GM23338 (cell line): ENCODE measurements around the gene NME9. TPM values are rescaled to one million over a fixed set of nuclear protein-coding genes. Genes with fewer than 3 reads are reported as not detected.

ENCODE experiments used
- ATAC-seq: fragments of 200-7000 bp; cut with Tn5 transposase; 3 replicates; pipeline ENCODE4 v1.9.1; 2020
- DNase-seq: peaks from one replicate; pipeline ENCODE4 v3.0.0-alpha.2; 2015; ENCODE audit warnings: low spot score
- H2AFZ ChIP-seq: fragments of 200-600 bp; sonication (generic); 2 replicates; pipeline ENCODE4 v1.8.0; 2016; ENCODE audit warnings: antibody characterized with exemption, mild to moderate bottlenecking, moderate library complexity
- H3F3A ChIP-seq: fragments of 200-600 bp; sonication (generic); replicated peaks from 2 replicates; pipeline ENCODE4 v1.8.0; 2017; ENCODE audit warnings: antibody characterized with exemption, mixed run types, low read depth
- H3K27ac ChIP-seq: fragments of 200-600 bp; sonication (generic); 2 replicates; pipeline ENCODE4 v1.6.1; 2016; ENCODE audit warnings: low read depth
- H3K27me3 ChIP-seq: fragments of 200-600 bp; sonication (generic); 2 replicates; pipeline ENCODE4 v1.8.0; 2016; ENCODE audit warnings: mild to moderate bottlenecking, mixed run types, moderate library complexity; ENCODE audit not compliant: insufficient read depth
- H3K36me3 ChIP-seq: fragments of 200-600 bp; sonication (generic); 2 replicates; pipeline ENCODE4 v1.8.0; 2016; ENCODE audit warnings: mild to moderate bottlenecking; ENCODE audit not compliant: insufficient read depth
- H3K4me1 ChIP-seq: fragments of 200-600 bp; sonication (generic); 2 replicates; pipeline ENCODE4 v1.8.0; 2016; ENCODE audit warnings: mild to moderate bottlenecking, moderate library complexity; ENCODE audit not compliant: insufficient read depth
- H3K4me2 ChIP-seq: fragments of 200-600 bp; sonication (generic); 2 replicates; pipeline ENCODE4 v1.7.1; 2017; ENCODE audit warnings: mixed run types
- H3K4me3 ChIP-seq: fragments of 200-600 bp; sonication (generic); 2 replicates; pipeline ENCODE4 v1.6.1; 2016; ENCODE audit warnings: mixed run types
- H3K79me2 ChIP-seq: fragments of 200-600 bp; sonication (generic); replicated peaks from 2 replicates; pipeline ENCODE4 v1.8.0; 2017; ENCODE audit warnings: mild to moderate bottlenecking; ENCODE audit not compliant: insufficient read depth
- H3K9me2 ChIP-seq: fragments of 200-600 bp; sonication (generic); 2 replicates; pipeline ENCODE4 v1.8.0; 2017; ENCODE audit not compliant: insufficient read depth
- H4K20me1 ChIP-seq: fragments of 200-600 bp; sonication (generic); replicated peaks from 2 replicates; pipeline ENCODE4 v1.8.0; 2017; ENCODE audit warnings: mild to moderate bottlenecking; ENCODE audit not compliant: insufficient read depth
- H3K27ac Mint-ChIP-seq: 2 replicates; pipeline ENCODE4 v1.8.0; 2020; ENCODE audit warnings: inconsistent platforms, mild to moderate bottlenecking, moderate library complexity, mixed read lengths
- H3K27me3 Mint-ChIP-seq: 3 replicates; pipeline ENCODE4 v1.8.0; 2022; ENCODE audit warnings: low read depth, mild to moderate bottlenecking, moderate library complexity, mixed read lengths, inconsistent platforms; ENCODE audit not compliant: insufficient read depth, poor library complexity
- H3K36me3 Mint-ChIP-seq: 3 replicates; pipeline ENCODE4 v1.8.0; 2021; ENCODE audit warnings: low read depth, mild to moderate bottlenecking, inconsistent platforms, moderate library complexity, mixed read lengths
- H3K4me1 Mint-ChIP-seq: 3 replicates; pipeline ENCODE4 v1.8.0; 2020; ENCODE audit warnings: mild to moderate bottlenecking, inconsistent platforms, mixed read lengths
- H3K4me3 Mint-ChIP-seq: 3 replicates; pipeline ENCODE4 v1.8.0; 2021; ENCODE audit warnings: moderate library complexity, mild to moderate bottlenecking, inconsistent platforms, mixed read lengths
- H3K9me3 Mint-ChIP-seq: 3 replicates; pipeline ENCODE4 v1.8.0; 2020; ENCODE audit warnings: moderate library complexity, mild to moderate bottlenecking, inconsistent platforms, mixed read lengths
- CREB1 ChIP-seq: fragments of 250-450 bp; sonication (Bioruptor Pico); IDR thresholded peaks from 2 replicates; pipeline ENCODE4 v1.5.0; 2020; ENCODE audit warnings: low read depth, mild to moderate bottlenecking, moderate library complexity
- CTCF ChIP-seq, 2 experiments: fragments of 200-600 bp in 1 of 2; sonication (generic) in 1 of 2; conservative IDR thresholded peaks; 2 replicates each; pipeline versions ENCODE4 v1.5.1 to v1.6.1; 2016 to 2017; ENCODE audit warnings: antibody characterized with exemption in 2 of 2, low read depth in 2 of 2, mild to moderate bottlenecking in 2 of 2, moderate library complexity in 1 of 2
- ETS1 ChIP-seq: IDR thresholded peaks from 2 replicates; pipeline ENCODE4 v1.6.1; 2016; ENCODE audit warnings: antibody characterized with exemption
- EZH2 ChIP-seq: fragments of 200-600 bp; sonication (generic); IDR thresholded peaks from one replicate; pipeline ENCODE4 v1.8.0; 2017; ENCODE audit warnings: antibody characterized with exemption, mild to moderate bottlenecking, low read depth; ENCODE audit not compliant: unreplicated experiment
- EZH2phosphoT487 ChIP-seq: fragments of 200-600 bp; sonication (generic); IDR thresholded peaks from one replicate; pipeline ENCODE4 v1.8.1; 2018; ENCODE audit warnings: antibody characterized with exemption; ENCODE audit not compliant: unreplicated experiment
- JUNB ChIP-seq: IDR thresholded peaks from one replicate; pipeline ENCODE4 v1.6.1; 2016; ENCODE audit warnings: antibody characterized with exemption; ENCODE audit not compliant: unreplicated experiment
- NANOG ChIP-seq: IDR thresholded peaks from 2 replicates; pipeline ENCODE4 v1.6.1; 2016; ENCODE audit warnings: antibody characterized with exemption, borderline replicate concordance
- POLR2AphosphoS5 ChIP-seq: IDR thresholded peaks from 2 replicates; pipeline ENCODE4 v1.6.1; 2016; ENCODE audit warnings: antibody characterized with exemption, low read depth
- STAT1 ChIP-seq: IDR thresholded peaks from one replicate; pipeline ENCODE4 v1.6.1; 2016; ENCODE audit warnings: antibody characterized with exemption; ENCODE audit not compliant: unreplicated experiment
- ZNF114 ChIP-seq: fragments of 250-450 bp; sonication (Bioruptor Pico); IDR thresholded peaks from 2 replicates; pipeline ENCODE4 v1.5.0; 2020; ENCODE audit warnings: mild to moderate bottlenecking, moderate library complexity
- ZNF331 ChIP-seq: fragments of 250-450 bp; sonication (Bioruptor Pico); IDR thresholded peaks from 2 replicates; pipeline ENCODE4 v1.5.0; 2020; ENCODE audit warnings: low read depth, mild to moderate bottlenecking, moderate library complexity
- ZNF462 ChIP-seq: fragments of 250-450 bp; sonication (Bioruptor Pico); IDR thresholded peaks from 2 replicates; pipeline ENCODE4 v1.5.0; 2020; ENCODE audit warnings: mild to moderate bottlenecking, moderate library complexity
- polyA plus RNA-seq: library from polyadenylated mRNA; unstranded; fragments of >200 nt; fragmentation: Nextera tagmentation; extraction: Ambion mirVana; gene quantifications from 2 replicates; pipeline ENCODE4 v1.2.1, GENCODE V29; 2016
- total RNA-seq: library from RNA; depleted of rRNA; stranded (reverse); fragments of >200 nt; shearing (Covaris generic); gene quantifications from 2 replicates; pipeline ENCODE4 v1.2.3, GENCODE V29; 2014
- TF ChIP-seq, protein P1 (sequence below): IDR thresholded peaks from one replicate; pipeline ENCODE4 v1.6.1; 2018; ENCODE audit warnings: antibody characterized with exemption; ENCODE audit not compliant: unreplicated experiment

The NME9 gene
- total and polyA plus RNA-seq, 2 experiments from 2014 or later = 0.14 to 2.0 TPM

DNA sequence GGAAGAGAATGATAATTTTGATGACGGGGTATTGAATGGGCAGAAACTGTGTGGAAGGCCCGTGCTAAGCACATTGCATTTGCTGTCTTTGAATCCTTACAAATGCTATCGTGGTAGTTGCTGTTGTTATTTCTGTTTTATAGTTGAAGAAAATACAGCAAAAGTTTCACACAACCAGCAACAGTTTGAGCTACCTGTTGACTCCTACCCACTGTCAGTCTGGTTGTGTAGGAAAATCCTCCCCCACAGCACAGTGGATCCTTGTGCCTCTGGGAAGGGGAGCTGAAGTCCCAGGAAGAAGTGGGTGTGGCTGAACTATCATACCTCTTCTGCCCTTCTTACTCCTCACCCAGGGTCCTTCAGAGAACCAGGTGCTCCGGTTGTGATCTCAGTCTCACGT lies 48.2 kb upstream of the NME9 start:
- no peaks in the 10 kb centered on the region for H3K4me1 ChIP-seq
- H3K27me3 Mint-ChIP-seq = no peaks in the 10 kb centered on the region

More for the DNA sequence above, 48.2 kb upstream of the NME9 start:
- H3K4me3 Mint-ChIP-seq = no peak overlapping the region
- Histone ChIP-seq H3K4me3 (no peak overlapping the region), H3K4me2 (no peak overlapping the region), H2AFZ (no peak overlapping the region), H3F3A (no peaks in the 10 kb centered on the region), H3K9me2 (0 out of 2 replicates have a peak, but pooled peaks cover under 1% of the 10 kb centered on the region), H4K20me1 (no peaks in the 10 kb centered on the region), H3K27me3 (no peaks in the 10 kb centered on the region), H3K27ac (no peak overlapping the region), H3K79me2 (no peaks in the 10 kb centered on the region), H3K36me3 (no peaks in the 10 kb centered on the region; the same call in 1 of the 2 replicates)
- DNase-seq (no peak), ATAC-seq (no peak)
- TF ChIP-seq ETS1 (no peak), POLR2AphosphoS5 (no peak), NANOG (no peak), ZNF331 (CRISPR knock-in tag) (no peak), ZNF462 (CRISPR knock-in tag) (no peak), CREB1 (CRISPR knock-in tag) (no peak), EZH2 (no peak), STAT1 (no peak), ZNF114 (no peak), JUNB (no peak), CTCF (conservative IDR thresholded peaks at IDR 0.05; ENCODE audit: low read depth in 2 of 2) (no peak), EZH2phosphoT487 (no peak)
- TF ChIP-seq, protein P1, sequence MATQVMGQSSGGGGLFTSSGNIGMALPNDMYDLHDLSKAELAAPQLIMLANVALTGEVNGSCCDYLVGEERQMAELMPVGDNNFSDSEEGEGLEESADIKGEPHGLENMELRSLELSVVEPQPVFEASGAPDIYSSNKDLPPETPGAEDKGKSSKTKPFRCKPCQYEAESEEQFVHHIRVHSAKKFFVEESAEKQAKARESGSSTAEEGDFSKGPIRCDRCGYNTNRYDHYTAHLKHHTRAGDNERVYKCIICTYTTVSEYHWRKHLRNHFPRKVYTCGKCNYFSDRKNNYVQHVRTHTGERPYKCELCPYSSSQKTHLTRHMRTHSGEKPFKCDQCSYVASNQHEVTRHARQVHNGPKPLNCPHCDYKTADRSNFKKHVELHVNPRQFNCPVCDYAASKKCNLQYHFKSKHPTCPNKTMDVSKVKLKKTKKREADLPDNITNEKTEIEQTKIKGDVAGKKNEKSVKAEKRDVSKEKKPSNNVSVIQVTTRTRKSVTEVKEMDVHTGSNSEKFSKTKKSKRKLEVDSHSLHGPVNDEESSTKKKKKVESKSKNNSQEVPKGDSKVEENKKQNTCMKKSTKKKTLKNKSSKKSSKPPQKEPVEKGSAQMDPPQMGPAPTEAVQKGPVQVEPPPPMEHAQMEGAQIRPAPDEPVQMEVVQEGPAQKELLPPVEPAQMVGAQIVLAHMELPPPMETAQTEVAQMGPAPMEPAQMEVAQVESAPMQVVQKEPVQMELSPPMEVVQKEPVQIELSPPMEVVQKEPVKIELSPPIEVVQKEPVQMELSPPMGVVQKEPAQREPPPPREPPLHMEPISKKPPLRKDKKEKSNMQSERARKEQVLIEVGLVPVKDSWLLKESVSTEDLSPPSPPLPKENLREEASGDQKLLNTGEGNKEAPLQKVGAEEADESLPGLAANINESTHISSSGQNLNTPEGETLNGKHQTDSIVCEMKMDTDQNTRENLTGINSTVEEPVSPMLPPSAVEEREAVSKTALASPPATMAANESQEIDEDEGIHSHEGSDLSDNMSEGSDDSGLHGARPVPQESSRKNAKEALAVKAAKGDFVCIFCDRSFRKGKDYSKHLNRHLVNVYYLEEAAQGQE = no peak
- no peaks in the 10 kb centered on the region; the same call in 2 of the 3 replicates for H3K9me3 Mint-ChIP-seq
- peaks cover 13% of the 10 kb centered on the region for H3K4me1 Mint-ChIP-seq
- no peak overlapping the region for H3K27ac Mint-ChIP-seq
- H3K36me3 Mint-ChIP-seq = peaks cover 6% of the 10 kb centered on the region; the same call in 2 of the 3 replicates
